ENCODE results near the gene RTF2.
"Not testable (repeated sequence)": the region's sequence is repeated elsewhere in the genome, so short reads cannot be mapped to it uniquely, and the experiment has no call there.

RTF2 gene

DNA sequence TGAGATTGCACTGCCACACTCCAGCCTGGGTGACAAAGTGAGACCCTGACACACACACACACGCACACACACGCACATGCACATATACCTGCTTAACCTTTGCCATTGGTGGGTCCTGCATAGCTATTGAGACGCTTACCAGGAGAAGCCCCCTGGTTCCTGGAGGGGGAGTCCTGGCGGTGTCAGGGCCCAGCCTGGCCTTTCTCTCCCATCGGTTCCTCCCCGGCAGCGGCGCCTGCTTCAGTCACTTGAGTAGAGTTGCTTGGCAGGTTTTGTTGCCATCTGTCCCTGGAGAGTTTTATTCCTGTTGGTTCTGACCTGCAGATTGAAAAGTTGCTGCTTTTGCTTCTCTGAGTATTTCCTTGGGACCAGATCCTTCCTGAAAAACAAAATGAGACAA lies 35.5 kb downstream of the RTF2 start:
- DNase-seq: no peak

DNA sequence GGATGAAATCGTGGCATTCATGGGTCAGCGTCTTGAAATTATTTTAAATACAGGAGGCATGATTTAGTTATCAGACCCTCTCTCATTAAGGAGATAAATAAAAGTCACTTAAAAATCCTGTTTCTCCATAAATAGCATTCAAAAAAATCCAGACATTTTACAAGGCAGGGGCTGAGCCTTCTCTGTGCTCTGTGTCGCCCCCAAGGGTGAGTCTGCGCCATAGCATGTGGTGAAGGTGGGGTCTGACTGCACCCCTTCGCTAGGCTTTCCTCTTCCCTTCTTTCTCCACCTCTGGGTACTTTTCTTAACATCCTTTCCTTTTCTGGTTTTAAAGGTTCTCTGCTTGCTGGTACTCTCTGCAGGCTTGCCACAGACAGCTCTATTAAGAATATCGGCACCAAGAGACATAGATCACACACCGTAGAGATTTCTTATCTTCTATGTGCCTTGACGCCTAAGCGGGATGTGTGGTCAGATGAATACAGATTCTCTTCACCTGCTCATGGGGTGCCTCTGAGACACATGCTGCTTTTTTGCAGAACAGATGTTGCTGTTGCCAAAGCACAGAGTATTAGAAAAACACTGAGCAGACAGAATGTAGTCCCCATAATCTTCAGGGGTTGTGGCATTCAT lies 36.1 kb downstream of the RTF2 start:
- DNase-seq: no peak

GRCh38 chr20:56506103-56506502 lies 37.7 kb downstream of the RTF2 start:
- no peak for DNase-seq

- no peak for DNase-seq
Measured at GRCh38 chr20:56511926-56512325, 43.5 kb downstream of the RTF2 start.

- no peak for DNase-seq
Measured at GRCh38 chr20:56513161-56514150, 45.0 kb downstream of the RTF2 start.

- no peak for DNase-seq
Measured at GRCh38 chr20:56516631-56517030, 48.2 kb downstream of the RTF2 start.

- no peak for DNase-seq
Measured at GRCh38 chr20:56517211-56517610, 48.8 kb downstream of the RTF2 start.

- no peak for DNase-seq
Measured at GRCh38 chr20:56517641-56518040, 49.2 kb downstream of the RTF2 start.

GRCh38 chr20:56518126-56518525 lies 49.7 kb downstream of the RTF2 start:
- no peak for DNase-seq

DNA sequence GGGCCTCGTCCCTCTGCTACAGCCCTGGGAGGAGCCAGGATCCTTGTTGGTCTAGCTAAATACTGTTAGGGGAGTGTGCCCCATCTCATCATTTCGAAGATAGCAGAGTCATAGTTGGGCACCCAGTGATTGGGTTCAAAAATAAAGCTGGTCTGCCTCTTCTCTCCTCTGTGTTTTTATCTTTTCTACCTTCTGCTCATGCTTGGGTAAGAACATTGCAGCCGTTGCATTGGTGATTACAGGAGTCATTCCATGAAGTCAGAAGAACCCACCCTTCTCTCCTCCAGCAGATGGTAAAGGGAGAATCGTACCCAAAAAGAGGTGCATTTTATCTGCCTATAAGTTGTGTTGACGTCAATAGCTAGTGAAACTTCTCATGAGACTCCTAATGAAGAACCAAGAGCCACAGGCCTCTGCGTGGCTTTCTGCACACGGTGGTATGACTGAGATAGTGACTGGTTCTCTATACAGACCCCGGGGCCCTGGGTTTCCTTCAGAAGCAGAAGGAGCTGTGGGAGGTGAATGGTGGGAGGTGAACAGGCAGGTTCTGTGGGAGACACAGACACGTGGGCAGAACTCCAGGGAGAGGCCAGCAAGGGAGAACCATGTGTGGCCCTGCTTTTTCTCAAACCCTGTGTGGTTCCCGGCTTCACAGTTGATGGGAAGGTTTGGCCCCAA lies 50.4 kb downstream of the RTF2 start:
- no peak for DNase-seq

DNA sequence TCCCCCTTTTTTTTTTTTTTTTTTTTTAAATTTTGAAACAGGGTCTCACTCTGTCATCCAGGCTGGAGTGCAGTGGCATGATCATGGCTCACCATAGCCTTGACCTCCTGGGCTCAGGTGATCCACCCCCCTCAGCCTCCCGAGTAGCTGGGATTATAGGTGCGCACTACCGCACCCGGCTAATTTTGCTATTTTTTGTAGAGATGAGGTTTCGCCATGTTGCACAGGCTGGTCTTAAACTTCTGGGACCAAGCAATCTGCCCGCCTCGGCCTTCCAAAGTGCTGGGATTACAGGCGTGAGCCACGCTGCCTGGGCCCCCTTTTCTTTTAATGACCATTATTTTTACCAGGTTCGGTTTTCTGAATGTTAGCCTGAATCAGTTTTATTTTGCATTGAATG lies 51.1 kb downstream of the RTF2 start:
- DNase-seq: no peak

DNA sequence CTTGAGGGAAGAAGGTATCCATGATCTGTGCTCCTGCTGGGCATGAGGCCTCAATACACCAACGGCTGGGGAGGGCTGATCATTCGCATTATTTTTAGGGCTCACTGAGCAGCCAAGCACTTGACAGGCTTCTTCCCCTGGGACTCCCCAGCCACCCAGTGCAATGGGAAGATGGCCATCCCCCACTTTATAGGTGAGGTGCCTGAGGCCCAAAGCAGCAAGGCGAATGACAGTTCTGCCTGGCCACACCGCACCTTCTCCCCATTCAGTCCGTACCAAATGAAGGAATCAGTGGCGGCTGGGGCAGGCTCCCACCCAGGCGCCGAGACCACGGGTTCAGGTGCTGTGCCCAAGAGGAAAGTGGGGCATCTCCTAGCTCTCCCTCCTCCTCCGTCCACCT lies 51.8 kb downstream of the RTF2 start:
- DNase-seq: no peak

DNA sequence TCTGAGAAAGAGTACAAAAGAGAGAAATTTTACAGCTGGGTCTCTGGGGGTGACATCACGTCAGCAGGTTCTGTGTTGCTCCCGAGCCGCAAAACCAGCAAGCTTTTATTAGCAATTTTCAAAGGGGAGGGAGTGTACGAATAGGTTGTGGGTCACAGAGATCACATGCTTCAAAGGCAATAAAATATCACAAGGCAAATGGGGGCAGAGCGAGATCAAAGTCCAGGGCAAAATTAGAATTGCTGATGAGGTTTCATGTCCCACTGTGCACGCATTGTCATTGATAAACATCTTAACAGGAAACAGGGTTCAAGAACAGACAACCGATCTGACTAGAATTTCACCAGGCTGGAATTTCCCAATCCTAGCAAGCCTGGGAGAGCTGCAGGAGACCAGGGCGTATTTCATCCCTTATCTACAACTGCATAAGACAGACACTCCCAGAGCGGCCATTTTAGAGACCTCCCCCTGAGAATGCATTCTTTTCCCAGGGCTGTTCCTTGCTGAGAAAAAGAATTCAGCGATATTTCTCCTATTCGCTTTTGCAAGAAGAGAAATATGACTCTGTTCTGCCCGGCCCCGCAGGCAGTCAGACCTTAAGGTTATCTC lies 52.4 kb downstream of the RTF2 start:
- DNase-seq: not testable (repeated sequence)

GRCh38 chr20:56522311-56522710 lies 53.9 kb downstream of the RTF2 start:
- no peak for DNase-seq

- DNase-seq: not testable (repeated sequence)
Measured at GRCh38 chr20:56524444-56524843, 56.0 kb downstream of the RTF2 start, which contains the start of gene FAM209A. Gene FAM209A (plus strand): TSS chr20:56524744. CDS start chr20:56524809, 65 bp downstream.

DNA sequence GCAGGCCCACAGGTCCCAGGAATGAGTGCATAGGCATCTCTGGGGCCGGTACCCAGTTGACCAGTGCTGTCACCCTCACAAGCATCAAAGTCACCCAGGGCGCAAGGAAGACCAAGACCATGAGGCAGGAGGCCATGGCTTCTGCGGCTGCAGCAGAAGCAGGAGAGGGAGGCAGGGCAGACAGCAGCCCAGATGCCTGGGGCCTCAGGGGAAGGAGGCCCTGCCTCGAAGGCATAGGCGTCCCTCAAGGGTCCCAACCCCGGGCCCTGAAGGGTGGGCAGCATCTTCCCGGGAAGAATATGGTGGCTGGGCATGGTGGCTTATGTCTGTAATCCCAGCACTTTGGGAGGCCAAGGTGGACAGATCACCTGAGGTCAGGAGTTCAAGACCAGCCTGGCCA lies 59.1 kb downstream of the RTF2 start:
- DNase-seq: no peak

DNA sequence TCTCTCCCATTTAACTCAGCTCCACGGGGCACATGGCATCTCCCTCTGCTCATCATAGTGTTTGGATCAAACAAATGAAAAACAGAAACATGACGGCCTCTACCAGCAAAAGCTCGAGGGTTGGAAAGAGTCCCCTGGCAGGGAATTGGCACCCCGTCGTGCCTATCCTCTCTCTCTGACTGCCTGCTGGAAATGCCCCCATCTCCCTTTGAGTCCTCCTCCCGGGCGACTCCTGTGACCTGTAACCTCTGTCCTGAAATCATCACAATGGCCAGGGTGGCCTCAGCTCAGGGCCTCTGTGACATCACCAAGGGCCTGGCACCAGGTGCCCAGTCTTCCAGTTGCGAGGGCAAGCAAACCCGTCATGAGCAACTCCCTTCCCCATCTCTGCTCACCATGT lies 64.5 kb downstream of the RTF2 start, which contains the start of gene FAM209B:
FAM209B (plus strand) TSS at position 301 of the 400 bp plus-strand sequence; CDS start at position 397, 96 bp downstream.
- not testable (repeated sequence) for DNase-seq

DNA sequence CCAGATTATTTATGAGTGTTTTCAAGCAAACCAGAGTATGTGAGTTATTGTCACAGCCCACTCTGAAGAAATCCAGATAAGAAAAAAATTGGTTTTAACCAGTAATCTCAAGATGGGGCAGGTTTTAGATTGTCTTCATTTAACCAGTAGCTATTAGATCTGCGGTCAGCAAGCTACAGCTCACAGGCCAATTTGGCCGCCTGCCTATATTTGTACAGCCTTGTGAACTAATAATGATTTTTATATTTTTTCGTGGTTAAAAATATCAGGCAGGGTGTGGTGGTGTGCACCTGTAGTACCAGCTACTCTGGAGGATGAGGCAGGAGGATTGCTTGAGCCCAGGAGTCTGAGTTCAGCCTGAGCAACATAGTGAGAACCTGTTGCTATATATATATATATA lies 69.6 kb downstream of the RTF2 start:
- DNase-seq: no peak

DNA sequence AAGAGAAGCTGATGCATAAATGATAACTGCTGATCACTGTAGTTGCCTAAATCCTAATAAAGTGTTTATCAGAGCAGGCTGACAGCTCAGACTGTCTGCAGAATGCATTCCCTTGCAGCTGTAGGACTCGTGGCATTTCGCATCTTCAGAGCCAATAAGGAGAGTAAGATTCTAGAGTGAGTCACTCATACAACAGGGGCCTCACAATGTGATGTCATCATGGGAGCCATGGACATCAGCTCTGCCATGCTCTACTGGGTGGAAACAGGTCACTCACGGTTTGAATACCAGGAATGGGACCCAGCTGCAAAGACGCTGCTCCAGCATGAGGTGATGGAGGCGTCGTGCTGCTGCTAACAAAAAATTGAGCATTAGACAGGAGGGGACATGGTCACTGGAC lies 72.0 kb downstream of the RTF2 start:
- no peak for DNase-seq

DNA sequence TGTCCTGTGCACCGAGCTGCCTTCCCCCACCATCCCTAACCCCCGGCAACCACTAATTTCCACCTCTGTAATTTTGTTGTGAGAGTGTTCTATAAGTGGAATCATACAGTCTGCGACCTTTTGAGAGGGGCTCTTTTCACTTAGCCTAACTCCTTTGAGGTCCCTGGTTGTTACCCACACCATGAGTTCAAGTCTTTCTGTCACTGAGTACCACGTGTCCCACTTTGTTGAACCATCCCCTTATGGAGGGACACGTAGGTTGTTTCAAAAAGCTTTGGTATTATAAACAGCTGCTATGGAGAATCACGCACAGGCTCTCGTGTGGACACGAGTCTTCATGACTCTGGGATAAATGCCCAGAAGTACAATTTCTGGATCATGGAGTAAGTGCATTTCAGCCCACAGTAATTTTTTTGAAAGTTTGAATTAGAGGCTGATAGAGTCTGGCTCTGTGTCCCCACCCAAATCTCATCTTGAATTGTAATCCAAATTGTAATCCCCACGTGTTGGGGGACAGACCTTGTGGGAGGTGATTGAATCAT lies 74.1 kb downstream of the RTF2 start:
- no peak for DNase-seq

DNA sequence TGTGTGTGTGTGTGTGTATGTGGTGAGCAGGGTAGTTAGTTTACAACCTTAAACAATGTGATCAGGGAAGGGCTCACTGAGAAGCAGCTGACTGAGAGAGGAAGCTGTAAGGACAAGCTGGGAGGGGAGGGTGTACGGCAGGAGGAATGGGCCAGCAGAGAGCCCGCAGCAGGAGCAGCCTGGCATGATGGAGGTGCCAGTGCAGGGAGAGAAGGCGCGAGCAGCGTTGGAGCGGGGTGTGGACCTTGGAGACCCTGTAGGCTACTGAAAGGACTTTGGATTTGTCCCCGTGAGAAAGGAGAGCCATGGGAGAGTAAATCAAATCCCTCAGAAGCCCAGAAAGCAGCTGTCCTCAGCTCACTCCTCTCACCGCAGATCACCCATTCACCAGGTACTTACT lies 83.1 kb downstream of the RTF2 start:
- DNase-seq: no peak

GRCh38 chr20:56552911-56553629 lies 84.6 kb downstream of the RTF2 start:
- no peak for DNase-seq
